ENCODE results near the gene RAB29. TPM values are rescaled to one million over a fixed set of nuclear protein-coding genes. Genes with fewer than 3 reads are reported as not detected.

RAB29 gene
- total RNA-seq, 2 donors from 2014 or later: 13.1 to 18.7 TPM

DNA sequence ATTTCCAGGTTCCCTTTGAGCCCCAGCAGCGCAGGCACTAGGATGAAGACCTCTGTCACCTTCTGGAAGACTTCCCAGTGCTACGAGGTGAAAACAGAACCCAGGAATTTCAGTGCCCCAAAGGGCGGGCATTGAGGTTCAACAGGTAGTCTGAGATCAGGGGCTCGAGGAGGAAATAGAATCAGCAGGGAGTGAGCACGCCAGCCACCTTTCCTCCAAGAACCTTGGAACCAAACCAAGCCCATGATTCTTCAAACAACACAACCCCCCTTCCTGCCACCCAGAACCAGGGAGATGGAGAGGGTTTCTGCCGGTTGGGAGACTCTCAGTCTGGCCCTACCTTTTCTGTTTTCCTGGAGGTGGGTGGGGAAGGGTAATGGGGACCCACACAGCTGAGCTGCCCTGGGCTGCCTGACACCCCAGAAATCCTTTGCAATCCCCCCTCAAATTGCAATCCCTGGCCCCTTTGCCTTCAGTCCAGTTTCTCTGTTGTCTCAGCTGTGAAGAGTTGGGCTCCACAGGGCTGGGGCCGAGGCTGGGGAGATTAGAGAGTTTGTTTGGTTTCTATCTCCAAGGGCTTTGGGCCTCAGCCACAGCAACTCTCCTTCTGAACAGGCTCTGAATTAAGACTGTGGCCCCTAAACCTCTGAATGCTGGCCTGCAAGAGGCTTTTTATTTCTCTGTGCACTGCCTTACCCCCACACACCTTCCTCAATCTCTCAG is 25.9 kb upstream of the RAB29 start:
- intact Hi-C loops (cut with DNase I): no loop called here
- ATAC-seq (no peak), DNase-seq (no peak)

DNA sequence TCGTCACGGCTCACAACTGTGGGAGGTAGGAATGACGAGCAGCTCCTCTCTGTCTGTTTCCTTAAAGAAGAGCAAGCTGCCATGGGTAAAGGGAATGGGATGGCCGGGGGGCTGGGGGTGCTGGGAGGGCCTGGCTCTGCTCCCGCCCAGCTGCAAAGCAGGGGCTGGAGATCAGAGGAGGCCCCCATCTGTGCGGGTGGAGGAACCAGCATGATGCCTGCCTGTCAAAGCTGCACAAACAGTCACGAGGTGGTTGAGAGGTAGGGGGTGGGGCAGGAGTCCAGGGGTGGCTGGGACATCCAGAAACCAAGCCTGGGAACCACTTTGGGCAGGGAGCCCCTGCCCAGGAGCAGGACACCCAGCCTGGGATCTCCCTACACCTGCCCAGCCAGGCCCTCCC is 25.1 kb upstream of the RAB29 start:
- ATAC-seq: peak in 1 of 2 donors; percentile 9
- no peak for DNase-seq
- intact Hi-C loops (cut with DNase I): no loop called here

DNA sequence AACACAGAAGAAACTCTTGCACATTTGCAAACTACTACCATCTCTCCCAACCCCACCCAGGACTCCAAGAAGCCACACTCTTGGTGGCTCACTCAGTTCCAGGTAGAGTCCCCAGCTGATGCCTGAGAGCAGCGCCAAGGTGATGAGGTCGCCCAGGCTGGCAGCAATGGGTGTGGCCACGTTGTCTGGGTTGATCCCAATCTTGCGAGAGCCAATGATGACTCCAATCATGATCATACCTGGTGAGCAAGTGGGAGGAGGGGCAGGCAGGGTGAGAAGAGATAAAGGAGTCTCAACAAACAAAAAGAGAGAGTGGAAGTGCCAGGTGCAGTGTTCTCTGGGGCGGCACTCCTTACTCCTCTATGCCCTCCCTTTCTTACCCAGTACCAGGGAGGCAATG is 23.3 kb upstream of the RAB29 start:
- ATAC-seq (no peak), DNase-seq (no peak)
- intact Hi-C loops (cut with DNase I): loop anchor here in 1 of 2 donors (10.0 kb wide), 1 partner anchor 306 kb away; no protein-coding TSS in a partner anchor

DNA sequence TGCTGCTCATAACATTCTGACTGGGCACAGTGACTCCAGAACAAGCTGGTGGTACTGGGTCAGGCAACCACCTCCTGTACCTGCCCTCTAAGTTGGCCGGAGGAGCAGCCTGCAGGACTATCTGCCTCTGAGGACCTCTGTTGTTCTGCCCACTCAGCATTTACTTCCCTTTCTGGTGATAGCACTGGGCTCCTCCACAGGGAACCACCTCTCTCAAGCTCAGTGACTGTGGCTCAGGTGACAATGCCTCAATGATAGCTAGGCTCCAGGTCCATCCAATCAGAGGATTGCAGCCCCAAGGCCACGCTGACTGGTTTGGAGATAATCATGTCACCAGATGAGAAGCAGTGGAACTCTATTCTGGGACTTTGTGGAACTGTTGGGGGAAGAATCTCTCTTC is 21.9 kb upstream of the RAB29 start:
- ATAC-seq (no peak), DNase-seq (no peak)
- intact Hi-C loops (cut with DNase I): loop anchor here in 1 of 2 donors (10.0 kb wide), 1 partner anchor 308 kb away; no protein-coding TSS in a partner anchor

DNA sequence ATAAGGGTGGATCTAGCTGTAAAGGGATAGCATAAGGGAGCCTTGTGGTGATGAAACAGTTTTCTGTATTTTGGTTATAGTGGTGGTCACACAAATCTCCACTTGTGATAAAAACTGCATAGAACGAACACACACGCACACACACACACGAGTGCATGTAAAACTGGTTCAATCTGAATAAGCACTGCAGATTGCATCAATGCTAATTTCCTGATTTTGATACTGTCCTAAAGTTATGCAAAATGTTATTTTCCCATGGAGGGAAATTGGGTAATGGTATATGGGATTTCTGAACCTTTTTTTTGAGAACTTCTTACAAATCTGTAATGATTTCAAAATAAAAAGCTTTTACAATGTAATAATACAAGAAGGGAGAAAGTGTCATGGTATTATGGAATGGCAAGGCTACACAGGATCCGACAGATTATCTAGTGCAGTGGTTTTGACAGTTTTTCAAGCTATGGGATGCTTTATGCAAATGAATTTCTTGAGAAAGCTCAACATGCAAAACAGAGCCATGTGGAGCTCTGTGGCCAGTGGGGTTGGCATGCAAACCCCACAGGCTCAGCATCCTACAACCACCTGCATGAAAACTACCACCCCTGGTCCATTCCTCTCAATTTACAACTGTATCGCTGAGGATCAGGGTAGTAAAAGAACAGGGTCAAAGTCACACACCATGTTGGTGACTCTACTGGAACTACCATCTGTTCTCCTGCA is 18.9 kb upstream of the RAB29 start:
- intact Hi-C loops (cut with DNase I): loop anchor here (5.0 to 10.0 kb wide), 4 partner anchors 118 to 311 kb away; no protein-coding TSS in a partner anchor
- no peak for ATAC-seq
- no peak for DNase-seq

DNA sequence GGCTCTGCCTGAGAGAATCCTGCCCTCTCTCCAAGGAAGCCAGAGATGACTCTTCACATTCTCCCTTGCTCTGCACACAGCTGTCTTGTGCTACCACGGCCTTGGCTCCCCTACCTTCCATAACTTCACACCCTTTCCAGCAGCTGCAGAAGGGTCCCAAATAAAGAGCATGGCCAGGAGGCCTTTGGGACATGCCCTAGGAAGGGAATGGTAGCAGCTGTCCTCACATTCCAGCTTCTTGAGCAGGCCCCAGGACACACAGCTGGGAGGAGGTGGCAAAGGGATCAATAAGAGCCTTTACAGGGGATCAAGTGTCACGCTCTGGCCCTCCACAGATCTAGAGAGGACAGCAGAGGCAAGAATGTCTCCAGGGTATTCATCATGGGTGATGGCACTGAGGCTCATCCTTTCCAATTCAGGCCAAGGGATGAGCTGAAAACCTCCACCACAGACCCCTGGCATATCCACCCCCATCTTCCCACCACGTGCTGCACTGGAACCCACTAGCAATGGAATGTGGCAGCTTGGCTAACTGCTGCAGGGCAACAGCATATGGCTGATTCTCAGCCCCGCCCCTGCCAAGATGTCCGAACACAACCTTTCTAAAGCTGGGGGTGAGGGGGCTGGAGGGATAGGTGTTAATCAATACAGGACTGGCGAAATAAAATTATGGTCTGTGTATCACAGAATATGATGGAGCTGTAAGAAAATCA is 17.8 kb upstream of the RAB29 start:
- intact Hi-C loops (cut with DNase I): loop anchor here (5.0 to 10.0 kb wide), 4 partner anchors 119 to 312 kb away; no protein-coding TSS in a partner anchor
- ATAC-seq (no peak), DNase-seq (no peak)

DNA sequence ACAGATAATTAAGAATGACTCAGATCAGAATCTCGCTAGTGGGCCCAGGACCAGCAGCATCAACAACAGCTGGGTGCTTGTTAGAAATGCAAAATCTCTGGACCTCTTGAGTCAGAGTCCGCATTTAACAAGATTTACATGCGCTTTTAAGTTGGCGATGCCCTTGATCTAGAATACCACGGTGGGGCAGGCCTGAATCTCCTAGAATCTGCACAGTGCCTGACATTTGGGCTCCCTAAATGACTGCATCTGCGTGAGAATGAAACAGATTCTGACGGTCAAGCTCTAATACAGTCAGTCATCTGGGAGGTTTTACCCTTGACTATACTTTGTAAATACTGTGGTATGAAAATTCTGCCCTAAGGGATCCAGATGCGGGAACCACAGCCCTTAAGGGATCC is 17.2 kb upstream of the RAB29 start:
- ATAC-seq (no peak), DNase-seq (no peak)
- intact Hi-C loops (cut with DNase I): loop anchor here (5.0 to 10.0 kb wide), 4 partner anchors 120 to 312 kb away; no protein-coding TSS in a partner anchor

DNA sequence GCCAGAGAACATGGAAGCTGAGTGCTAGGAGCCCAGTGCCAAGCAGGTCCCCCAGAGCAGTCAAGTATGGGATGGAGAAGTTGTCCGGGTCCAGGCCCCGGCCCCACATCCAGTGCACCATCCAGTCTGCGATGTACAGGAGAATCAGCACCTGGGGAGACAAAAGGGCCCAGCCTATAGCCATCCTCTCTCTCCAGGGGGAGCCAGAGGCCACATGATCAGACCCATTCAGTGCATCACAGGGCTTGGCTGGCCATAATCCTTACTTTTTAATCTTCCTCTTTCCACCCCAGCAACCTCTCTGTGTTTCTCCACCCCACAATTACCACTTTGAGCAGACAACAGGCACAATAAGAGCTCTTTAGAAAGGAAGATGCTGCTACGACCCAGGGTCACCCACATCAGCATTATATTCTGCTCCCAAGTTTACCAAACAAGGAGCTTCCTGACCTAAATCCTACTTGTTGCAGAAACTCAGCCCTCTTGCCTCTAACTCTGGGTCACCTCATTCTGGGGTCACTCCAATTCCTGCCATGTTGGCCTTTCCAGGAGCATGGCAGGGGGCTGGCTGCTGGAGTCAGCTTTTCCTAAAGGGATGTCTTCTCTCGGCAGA is 16.4 kb upstream of the RAB29 start:
- peak; percentile 63 for DNase-seq
- ATAC-seq: peak; percentile 85 to 87
- intact Hi-C loops (cut with DNase I): loop anchor here (5.0 to 10.0 kb wide), 4 partner anchors 121 to 313 kb away; no protein-coding TSS in a partner anchor

DNA sequence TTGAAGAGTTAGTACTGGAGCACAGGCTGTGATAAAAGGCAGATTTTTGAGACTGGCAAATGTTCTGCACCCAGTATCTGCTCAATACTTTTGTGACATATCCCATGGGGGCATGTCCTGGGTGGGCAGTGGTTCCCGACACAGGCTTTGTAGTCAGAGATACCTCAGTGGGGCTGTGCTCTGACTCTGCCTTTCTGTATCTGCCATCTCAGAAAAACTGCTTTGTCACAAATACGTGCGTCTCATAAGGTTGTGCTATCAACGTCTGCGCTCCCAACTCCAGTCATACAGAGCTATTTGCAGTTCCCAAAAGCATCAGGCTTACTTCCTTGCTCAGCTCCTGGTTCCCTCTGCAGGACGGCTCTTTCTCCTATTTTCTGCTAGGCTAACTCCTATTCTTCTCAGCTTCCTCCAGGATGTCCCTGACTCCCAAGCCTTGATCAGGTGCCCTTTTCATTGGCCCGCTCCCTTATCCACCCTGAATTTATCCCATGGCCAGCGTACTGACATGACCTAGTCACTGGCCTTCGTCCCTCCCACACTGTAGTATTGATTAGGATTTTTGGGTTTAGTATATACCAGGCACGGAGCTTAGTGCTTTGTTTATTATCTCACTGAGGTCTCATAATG is 12.1 kb upstream of the RAB29 start:
- peak in 1 of 2 donors; percentile 4 for ATAC-seq
- no peak for DNase-seq
- intact Hi-C loops (cut with DNase I): no loop called here

DNA sequence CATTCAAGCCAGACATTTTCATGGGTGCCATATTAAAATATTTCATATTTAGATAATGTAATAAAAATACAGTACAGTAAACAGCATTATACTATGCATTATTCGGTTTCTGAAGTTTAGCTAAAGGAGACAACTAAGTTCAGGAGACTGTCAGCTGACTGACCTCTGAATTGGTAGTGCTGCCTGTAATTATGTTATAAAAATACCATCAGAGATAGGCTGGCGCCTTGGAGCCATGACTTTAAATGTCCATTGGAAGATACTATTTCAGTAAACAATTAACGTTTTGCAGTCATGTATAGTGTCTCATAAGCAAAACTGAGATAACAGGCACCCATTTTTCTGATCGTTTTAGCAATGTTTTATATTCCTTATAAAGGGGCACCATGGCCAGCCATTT is 11.3 kb upstream of the RAB29 start:
- intact Hi-C loops (cut with DNase I): no loop called here
- no peak for DNase-seq
- ATAC-seq: no peak

DNA sequence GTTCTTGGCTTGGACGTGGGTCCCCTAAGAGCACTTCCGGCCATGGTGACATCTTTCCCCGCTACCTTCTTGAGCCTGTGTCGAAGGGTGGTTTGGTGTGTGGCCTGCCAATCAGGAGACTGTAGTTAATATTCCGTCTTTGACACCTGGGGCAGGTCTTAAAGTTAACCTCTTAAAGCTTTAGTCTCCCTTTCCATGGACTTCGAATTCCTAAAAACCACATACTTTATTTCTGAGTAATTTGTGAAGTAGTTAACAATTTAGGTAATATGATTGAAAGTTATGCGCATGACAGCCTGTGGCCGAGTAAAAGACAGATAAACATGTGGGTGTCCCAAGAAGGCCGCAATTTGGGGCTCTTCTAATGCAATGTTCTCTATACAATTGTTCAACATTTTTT is 10.2 kb upstream of the RAB29 start:
- ATAC-seq (no peak), DNase-seq (no peak)
- intact Hi-C loops (cut with DNase I): no loop called here

DNA sequence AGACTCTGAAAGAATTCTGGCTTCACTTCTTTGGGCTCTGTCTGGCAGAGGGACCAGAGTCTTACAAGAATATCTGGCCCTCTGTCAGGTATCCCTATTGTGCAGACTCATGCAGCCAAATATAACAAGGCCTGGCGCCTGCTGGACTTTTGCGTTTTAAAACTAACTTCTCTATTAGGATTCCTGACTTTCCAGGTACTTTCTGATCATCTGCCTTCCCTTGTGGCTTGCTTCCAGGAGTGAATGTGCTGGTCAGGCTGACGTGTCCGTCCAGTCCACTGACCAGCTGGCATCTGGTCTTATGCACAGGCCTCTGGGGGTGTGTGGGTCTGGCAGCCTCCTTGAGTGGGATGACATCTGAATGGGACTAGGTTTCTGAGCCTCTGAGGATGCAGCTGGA is 8.6 kb upstream of the RAB29 start:
- ATAC-seq: peak; percentile 60 to 90
- peak; percentile 65 for DNase-seq
- intact Hi-C loops (cut with DNase I): no loop called here

DNA sequence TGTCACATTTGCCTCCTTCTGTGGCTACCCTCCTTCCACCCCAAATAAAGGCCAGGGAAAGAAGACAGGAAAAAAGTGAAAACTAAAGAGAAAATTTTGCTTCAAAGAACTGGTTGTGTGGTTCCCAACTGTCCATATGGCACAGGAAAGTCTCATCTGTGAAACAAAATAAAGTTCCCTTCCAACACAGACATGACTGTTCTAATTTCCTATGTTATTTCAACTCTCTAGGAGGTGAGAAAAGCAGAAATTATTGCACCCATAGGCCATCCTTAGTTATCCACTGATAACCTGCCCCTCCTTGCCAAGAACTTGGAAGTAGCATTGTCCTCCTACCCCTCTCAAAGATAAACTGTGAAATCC is 8.1 kb upstream of the RAB29 start:
- intact Hi-C loops (cut with DNase I): no loop called here
- ATAC-seq: peak in 1 of 2 donors; percentile 18

DNA sequence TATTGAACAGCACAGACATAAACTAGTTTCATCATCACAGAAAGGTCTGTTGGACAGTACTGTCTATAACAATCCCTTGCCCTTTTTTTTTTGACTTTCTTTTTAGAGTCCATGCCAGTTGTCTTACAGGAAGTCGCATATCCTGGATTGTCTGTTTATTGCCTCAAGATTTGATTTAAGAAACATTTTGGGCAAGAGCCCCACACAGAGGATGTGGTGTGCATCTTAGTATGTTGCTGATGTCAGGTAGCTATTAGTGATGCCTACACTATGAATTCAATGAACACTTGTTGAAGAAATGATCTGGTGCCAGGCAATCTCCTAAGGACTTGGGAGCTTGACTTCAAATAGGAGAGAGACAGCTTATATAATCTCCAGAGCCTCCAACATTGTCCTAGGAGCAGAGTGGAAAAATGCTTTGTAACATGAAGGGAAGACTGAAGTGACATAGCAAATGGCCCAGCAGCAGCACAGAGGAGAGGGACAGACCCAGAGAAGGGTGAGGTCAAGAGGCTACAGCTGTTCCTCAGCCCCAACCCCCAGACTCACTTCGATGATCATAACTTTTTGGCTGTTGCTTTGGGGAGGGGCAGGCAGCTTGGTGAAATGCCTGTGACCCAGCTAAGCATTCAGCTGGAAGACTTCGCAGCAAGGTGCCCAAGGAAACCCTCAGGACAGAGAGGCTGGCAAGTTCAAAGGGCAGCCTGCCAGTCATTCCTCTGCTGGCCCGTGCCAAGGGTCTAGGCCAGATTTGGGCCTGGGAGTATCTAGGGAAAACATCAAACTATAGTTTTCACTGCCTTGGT is 7.5 kb upstream of the RAB29 start:
- intact Hi-C loops (cut with DNase I): no loop called here
- DNase-seq (no peak), ATAC-seq (peak in 1 of 2 donors; percentile 4)

More for the DNA sequence above, 8.1 kb upstream of the RAB29 start:
- no peak for DNase-seq

DNA sequence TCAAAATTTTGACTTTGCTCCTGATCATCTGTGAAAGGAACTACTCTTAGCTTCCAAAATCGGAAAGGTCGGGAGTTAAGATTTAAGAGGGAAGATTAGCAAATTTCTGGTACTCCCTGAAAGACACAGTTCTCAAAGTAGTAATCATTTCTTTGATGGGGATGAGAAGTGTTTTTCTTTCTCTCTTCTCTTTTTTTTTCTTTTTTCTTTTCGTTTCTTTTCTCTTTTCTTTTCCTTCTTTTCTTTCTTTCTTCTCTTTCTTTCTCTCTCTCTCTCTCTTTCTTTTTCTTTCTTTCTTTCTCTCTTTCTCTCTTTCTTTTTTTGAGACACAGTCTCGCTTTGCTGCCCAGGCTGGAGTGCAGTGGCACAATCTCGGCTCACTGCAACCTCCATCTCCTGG is 5.1 kb upstream of the RAB29 start:
- intact Hi-C loops (cut with DNase I): no loop called here
- DNase-seq: no peak

DNA sequence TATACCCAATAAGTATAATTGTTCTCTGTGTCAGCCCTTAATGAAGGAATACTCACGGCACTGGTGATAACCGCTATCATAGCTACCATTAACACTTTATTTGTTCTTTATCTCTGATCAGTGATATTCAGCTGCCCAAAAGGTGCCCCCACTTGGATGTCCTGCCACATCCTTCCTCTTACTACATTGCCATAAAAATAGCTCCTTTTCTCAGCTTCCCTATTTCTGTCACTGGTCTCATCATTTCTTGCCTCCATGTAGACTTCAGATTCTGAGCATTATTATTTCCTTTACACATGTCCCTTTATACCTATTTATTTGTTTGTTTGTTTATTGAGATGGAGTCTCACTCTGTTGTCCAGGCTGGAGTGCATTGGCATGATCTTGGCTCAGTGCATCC is 2.7 kb upstream of the RAB29 start:
- DNase-seq (no peak), ATAC-seq (no peak)
- intact Hi-C loops (cut with DNase I): no loop called here

More for the DNA sequence above, 5.1 kb upstream of the RAB29 start:
- ATAC-seq: no peak

DNA sequence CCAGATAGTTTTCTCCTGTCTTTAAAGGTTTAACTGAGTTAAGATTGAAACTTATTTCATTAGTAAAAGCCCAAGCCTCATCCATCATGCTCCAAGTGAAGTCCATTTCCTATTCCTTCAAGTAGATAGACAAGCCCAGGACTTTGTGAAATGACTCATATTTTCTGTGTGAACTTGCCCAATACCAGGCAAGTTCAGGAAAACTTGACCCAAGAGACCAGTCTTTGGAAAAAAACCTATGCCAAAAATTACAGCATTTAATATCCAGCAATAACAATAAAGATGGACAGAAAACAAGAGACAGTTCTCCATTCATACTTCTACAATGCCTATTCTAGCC is 405 bp upstream of the RAB29 start:
- intact Hi-C loops (cut with DNase I): no loop called here
- no peak for DNase-seq
- ATAC-seq: peak; percentile 43 to 66

Data from left cardiac atrium (tissue), 4 donors.